GM19468 (cell line): Measurements from ENCODE around the gene AUTS2.

ENCODE experiments used
- ATAC-seq: cut with Tn5 transposase; IDR thresholded peaks from one replicate; pipeline ENCODE4 v1.9.1; 2021; ENCODE audit warnings: mild to moderate bottlenecking, moderate library complexity, moderate number of reproducible peaks; ENCODE audit not compliant: unreplicated experiment; ENCODE audit errors: extremely low read depth

Gene AUTS2

DNA sequence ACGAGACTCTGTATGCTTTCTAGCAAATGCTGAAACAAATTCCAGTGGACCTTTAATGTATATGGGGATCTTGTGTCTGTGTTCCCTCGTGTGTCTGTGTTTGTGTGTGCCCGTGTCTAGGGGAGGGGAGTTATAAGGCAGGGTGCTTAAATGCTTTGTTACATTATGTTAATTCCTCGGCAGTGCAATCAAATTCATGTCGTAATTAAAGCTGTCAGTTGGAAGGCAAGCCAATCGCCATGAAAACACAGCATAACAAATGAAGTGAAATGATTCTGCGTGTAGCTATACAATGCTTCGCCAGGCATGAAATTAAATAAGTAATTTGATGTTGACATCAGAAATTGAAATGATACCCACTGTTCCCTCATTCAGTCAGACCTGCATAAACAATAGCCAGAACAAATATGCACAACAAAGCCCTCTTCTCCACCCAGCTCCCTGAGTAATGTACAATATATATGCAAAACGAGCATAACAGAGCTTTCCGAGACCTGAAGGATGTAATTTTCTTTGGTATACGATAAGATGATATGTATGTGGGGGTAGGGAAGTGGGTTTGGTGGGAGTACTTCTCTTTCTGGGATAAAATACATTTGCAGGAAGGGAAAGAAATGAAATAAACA, 534.1 kb downstream of the AUTS2 start:
- ATAC-seq = no peak

DNA sequence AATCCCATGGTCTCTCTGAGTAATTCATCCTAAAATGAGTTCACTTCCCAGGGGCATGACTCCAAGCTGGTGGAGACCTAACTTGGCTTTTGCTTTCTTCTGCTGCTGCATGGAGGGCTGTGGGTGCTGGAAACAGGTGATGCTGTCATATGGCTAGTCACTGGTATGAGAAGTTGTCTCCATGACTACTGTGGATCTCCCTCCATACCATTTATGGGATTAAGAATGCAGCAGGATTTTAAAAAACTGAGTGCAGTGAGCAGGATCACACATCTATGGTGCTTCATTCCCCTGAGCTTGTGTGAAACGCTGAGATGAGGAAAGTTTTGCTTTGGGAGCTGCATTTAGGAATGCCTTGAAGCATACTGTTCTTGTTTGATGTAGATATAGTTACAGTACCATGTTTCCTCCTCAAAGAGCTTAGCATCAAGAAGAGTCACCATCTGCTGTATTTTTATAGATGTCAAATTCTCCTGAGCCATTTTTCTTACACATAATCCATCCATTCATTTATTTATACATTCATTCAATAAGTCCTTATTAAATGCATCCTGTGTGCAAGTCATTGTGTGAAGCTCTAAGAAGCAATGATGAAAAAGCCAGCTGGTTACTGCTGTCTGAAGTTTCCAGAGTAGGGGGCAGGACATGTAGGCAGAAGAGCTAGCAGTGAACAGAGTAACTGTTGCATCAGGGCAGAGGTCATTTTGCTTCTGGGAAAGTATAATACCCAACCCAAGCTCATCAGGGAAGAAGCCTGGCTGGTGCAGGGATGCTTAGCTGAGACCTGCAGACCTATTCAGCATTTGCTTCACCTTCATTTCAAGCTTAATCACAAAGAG, 534.8 kb downstream of the AUTS2 start:
- no peak for ATAC-seq

DNA sequence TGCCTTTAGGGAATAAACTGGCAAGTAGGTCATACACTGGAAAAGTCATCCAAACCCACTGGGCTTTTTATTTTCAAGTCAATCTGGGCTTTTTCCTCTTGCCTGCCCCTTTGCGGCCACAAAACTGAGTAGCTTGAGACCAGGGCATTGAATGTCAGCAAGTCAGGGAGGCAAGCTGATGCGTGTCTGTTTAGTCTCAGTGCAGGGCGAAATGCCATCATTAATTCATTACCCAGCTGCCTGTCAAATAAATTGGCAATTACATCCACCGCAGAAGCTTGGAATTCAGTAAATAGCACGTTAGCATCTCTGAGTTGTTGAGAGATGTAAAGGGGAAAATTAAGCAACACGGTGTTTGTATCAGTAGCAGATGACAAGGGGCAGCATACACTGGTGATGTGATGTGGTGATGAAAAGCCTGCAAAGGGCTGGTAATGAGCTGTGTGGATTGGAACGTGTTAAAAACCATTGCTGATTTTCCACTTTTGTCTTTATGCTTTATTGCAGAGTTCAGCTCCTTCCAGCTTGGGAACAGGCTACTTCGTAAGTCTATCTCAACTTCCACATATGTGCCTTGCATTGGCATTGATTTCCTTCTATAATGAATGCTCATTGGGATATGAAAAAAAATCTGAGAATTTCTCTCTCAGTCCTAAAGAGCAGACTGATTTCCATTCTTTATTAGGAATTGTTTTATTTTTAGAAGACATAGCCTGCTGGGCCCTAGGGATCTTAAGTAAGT, 535.9 kb downstream of the AUTS2 start:
- ATAC-seq = no peak

DNA sequence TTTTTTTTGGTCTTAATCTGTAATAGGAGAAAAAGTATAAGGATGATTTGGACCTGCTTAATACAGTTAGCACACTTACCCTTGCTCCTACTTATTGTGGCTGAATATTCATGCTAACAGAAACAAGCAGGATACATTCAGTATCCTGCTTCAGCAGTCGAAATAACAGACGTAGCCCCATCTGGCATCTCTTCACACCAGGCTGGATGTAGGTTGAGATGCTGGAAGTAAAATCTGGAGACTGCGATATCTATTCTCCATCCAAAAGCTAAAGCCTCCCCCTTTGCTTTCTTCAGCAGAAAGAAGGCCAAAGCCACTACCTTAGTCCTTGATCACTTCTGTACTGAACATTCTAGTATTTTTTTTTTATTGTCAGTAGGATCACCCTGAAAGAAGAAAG, 537.4 kb downstream of the AUTS2 start:
- ATAC-seq = no peak

DNA sequence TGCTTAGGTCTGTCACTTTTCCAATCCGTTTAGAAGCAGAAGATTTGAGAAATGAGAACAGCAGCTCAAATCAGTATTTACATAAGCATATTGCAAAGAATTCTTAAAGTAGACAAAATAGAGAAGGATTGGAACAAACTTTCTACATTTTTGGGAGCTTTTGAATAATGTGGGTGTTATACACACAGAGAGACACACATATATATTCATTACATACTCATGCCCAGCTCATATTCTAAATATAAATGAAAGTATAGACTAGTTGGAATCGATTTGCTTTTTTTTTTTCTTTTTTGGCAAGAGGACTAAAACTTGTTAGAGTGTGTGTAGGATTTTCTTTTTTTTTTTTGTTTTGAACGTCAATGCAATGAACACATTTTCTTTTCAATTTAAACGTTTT, 538.9 kb downstream of the AUTS2 start:
- ATAC-seq = no peak

DNA sequence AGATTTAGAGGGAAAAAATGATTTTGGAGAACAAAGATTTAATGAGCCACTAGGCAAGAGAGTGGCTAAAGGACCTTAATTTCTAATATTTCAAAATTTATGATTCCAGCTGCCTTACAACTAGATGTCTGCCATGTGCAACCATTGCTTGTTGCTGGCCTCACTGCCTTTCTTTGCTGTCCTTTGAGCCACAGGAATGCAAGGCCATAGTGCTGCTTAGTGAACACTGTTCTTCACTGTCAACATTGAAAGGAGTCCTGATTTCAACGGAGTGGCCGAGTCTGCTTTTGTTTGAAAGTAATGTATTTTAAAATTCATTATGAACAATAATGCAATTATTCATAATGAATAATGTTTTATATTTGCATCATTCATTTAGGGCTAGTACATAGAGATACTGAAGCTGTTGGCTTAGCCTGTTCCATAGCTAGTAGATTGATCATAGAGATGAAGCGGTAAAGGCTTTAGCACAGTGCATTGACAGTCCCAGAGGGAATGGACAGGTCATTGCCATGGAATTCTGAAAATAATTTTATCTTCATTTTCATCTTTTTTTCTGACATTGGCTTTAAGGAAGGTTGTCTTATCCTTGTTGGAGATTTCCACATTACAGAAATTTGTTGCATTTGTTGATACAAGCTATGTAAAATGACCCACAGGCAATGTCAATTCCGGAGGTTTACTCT, 544.1 kb downstream of the AUTS2 start:
- ATAC-seq = no peak

DNA sequence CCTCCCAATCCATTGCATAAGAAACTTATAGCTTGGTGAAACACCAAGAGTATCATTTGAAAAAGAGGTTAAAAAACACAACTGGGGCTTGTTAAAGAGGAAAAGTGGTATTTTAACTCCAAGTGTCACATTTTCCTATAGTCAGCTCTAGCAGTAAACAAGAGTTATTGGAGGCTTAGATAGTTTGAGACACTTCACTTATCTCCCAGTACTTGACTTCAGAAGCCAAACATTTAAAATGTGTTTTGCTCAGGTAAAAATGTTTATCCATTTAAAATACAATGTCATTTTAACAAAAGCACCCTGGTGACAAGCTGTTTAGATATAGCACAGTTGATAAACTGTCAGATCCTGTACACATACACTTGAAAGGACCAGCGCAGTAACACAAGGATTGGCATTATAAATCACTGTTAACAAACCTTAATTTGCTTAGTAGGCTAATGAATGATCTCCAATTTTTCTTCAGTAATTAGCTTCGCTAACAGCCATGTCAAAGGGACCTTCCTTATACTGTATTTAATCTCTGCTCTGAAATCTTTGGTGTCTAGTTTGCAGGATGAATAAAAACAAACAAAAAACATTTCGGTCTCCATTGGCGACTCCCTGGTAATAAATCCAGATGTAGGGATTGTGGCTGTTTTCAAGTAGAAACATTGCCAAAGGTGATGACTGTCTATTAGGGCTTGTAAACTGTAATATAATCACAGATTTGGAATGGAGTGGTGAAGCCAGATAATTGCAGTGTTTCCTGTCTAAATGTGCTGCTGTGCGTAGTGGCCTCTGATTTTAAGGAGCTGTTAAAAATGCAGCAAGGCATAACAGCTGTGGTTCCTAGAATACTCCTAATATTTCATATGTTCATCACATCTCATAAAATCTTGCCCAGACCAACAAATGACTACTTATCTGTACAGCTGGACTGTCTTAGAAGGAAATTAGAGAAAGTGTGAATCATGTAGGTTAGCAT, 545.1 kb downstream of the AUTS2 start:
- ATAC-seq = no peak

DNA sequence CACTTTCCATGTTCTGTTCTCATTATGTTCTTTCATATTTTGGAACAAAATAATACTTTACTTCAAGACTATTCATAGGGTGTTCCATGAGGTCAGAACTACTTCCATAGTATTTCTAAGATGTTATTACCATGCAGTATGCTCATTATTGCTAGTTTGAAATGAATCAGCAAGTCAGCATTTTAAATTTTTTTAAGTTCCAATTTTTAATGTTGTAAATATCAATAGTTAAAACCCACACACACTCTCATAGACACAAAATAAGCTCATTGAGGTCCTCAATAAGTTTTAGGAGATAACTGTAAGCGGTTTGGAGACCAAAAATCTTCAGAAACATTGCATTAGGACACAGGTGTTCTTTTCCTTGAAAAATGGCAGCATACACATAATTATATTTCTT, 550.7 kb downstream of the AUTS2 start:
- ATAC-seq = no peak

DNA sequence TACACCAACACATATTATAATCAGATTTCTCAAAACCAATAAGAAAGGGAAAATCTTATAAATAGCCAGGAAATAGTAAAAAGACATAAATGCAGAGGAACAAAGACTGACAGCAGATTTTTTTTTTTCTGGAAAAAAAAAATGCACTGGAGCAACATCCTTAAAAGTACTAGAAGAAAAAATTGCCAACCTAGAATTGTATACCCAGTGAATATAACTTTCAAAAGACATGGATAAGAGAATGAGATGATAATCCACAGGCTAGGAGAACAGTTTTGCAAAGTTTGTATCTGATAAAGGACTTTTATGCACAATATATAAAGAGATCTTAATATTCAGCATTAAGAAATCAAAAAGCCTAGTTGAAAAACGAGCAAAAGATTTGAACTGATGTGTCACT, 554.0 kb downstream of the AUTS2 start:
- no peak for ATAC-seq

DNA sequence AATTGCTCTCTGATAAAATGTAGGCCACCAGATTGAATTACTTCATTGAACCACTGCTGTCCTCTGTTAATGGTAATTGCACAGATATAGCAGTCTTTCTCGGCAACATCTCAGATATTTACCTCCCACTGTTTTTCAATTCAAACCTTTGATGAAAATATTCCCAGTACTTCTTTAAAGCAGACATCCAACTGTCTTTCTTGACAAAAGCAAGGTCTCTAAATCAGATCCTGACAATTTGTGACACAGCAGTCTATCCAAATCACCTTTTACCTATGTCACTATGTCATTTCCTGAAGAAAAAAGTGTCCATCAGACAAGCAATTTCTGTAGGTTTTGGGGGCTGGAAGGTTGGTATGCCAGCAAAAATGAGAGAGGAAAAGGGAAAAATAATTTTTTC, 555.7 kb downstream of the AUTS2 start:
- ATAC-seq = no peak

DNA sequence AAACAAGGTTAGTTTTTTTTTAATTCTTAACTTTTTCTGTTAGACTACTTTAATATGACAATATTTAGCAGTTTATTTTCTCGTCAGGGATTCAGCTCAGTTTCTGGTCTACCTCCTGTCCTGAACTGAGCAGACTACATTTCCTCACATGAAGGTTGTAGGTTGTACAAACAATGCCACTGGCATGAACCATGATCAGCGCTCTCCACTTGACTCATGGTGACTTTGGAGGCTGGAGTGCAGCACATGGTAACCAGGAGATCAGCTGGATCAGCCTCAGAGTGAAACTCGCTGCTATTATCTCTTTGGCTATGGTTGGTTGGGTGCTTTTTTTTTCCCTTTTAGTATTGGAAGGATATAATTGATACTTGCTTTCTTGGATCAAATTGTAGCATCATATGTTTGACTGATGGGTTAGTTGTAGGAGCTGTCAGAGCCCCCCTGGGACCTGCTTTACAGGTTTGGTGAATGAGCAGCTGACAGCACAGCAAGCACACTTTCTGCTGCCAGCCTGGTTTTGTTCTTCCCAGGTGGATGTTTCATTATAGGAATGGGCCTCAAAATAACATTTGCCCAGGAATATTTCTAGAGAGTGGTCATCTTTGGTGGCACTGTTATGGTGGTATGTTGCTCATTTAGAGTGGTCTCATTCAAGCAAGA, 556.4 kb downstream of the AUTS2 start:
- ATAC-seq = no peak

DNA sequence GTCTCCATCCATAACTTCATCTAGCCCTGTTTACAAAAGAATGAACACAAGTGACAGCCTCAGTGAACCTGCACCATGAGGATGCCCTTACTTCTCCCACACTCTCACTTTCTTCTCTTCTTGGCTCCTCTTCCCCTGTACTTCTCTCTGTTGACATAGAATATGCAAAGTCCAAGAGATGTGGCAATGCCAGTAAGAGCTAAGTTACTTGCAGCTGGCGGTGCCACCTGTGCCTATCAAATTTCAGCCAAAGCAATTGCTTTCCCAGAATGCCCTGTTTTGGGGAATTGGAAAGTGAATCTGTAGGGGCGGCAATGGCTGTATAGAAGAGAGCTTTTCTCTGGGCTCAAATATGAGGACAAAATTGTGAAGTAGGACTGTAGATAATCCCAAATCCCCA, 557.8 kb downstream of the AUTS2 start:
- no peak for ATAC-seq

DNA sequence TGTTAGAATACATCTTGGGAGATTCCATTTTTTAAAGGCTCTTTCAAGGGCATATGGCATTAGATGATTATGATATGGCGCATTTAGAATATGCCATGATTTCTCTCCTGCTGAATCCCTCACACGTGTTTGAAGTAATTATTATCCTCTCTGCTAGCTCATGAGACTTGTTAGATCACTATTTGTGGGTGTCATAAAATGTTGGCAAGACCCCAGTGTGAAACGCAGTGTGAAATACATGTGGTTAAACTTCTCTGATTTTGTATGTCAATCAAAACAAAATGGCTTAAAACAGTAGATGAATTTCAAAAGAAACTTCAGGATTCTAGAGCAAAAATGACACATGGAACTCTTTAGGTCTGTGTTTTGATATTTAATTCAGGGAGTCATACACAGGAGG, 560.8 kb downstream of the AUTS2 start:
- ATAC-seq = no peak

DNA sequence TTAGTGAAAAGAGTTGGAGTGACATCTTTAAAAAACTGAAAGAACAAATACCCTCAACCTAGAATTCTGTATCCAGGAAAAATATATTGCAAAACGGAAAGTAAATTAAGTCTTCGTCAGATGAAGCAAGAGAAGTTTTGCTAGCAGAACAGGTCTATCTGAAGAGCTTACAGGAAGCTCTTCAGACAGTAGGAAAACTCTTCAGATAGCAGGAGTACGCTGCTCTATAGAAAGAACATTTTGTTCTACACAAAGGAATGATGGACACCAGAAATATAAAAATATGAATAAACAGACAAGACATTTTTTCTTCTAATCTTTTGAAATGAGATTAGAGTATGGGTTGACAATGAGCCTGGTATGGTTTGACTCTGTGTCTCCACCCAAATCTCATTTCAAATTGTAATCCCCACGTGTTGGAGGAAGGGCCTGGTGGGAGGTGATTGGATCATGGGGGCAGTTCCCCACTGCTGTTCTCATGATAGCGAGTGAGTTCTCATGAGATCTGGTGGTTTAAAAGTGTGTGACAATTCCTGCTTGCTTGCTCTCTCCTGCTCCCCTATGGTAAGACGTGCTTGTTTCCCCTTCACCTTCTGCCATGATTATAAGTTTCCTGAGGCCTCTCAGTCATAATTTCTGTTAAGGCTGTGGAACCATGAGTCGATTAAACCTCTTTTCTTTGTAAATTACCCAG, 567.3 kb downstream of the AUTS2 start:
- no peak for ATAC-seq

DNA sequence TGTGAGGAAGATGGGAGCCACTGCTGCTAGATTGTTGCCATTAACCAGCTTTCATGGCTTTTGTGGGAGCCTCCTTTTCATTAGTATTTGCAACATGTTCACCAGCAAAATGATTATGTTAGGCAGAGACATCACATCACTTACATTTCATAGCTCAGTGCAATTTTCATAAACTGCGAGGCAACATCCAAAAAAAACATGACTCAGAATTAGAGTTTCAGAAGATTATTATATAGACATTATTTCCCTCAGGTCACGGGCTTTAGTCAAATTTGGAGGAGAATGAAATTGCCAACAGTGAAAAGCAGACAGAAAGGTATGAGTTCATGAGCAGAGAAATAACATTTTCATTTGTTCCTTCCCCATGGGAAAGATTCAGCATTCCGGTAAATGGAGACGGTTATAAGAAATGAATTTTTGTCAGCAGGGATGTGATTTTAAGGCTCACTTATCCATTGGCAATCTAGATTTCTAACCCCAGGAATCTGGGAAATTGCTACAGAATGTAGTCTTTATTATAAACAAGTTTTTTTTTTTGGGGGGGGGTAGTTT, 573.2 kb downstream of the AUTS2 start:
- no peak for ATAC-seq

DNA sequence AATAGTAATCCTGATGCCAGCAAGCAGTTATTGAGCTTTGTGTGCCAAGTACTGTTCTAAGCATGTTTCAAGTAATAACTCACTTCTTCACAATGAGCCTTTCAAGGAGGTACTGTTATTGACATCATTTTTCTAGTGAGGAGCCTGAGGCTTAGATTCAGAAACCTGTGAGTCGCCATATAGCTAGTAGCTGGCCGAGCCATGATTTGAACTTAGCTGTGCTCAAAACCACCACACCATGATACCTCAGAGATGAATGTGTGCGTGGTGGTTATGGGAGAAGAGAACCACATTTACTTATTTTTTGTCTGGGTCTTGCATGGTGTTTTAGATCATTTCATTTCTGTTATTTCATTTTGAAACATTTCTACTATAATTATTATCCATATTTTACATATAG, 578.9 kb downstream of the AUTS2 start:
- no peak for ATAC-seq

DNA sequence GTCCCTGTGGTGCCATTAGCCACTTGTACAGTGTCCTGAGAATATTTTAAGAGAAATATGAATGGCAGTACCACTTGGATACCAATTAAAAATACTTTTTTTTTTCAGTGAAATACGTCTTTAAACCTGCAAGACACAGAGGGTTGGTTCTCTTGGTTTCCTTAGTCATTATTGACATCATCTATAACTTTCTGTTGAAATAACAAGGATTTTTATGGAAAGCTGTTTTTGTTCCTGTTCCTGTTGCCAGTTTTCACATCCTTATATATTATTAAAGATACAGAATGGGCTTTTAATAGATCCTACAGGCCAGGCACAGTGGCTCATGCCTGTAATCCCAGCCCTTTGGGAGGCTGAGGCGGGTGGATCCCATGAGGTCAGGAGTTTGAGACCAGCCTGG, 579.9 kb downstream of the AUTS2 start:
- ATAC-seq = no peak

DNA sequence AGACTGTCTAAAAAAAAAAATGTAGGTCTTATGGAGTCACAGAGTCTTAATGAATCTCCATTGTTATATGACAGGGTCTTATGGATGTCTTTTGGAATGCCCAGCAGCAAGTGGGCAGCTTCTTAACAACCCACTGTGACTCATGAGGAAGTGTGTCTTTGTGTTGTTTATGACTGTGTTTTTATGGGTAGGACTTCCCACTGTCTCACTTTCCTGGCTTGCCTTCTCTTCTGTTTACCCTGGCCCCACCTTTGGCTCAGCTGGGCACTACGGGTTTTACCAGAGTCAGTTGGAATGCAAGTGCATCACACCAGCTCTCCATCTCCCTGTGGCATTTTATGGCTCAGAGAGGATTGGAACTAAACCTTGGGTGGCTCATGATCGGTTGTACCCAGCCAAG, 580.5 kb downstream of the AUTS2 start:
- no peak for ATAC-seq
